Breast epithelium (tissue), 3 donors: Measurements from ENCODE around the gene ASF1B.

ENCODE experiments used
- POLR2A ChIP-seq: fragments of 450-650 bp; IDR thresholded peaks from one replicate; pipeline ENCODE4 v1.6.1; 2016; ENCODE audit warnings: antibody characterized with exemption, mild to moderate bottlenecking, moderate library complexity
- POLR2AphosphoS5 ChIP-seq, 3 donors: sonication (generic); formaldehyde crosslinking; IDR thresholded peaks; one replicate each; pipeline ENCODE4 v1.6.1; 2017; ENCODE audit warnings: antibody characterized with exemption in 3 of 3
- TF ChIP-seq, protein P1 (sequence below), 3 donors: fragments of 450-650 bp; IDR thresholded peaks; one replicate each; pipeline ENCODE4 v1.5.1; 2016 to 2017; ENCODE audit warnings: antibody characterized with exemption in 3 of 3, mild to moderate bottlenecking in 3 of 3, moderate library complexity in 3 of 3

GRCh38 chr19:14102756-14103155 lies 33.6 kb downstream of the ASF1B start:
- TF ChIP-seq, protein P1, sequence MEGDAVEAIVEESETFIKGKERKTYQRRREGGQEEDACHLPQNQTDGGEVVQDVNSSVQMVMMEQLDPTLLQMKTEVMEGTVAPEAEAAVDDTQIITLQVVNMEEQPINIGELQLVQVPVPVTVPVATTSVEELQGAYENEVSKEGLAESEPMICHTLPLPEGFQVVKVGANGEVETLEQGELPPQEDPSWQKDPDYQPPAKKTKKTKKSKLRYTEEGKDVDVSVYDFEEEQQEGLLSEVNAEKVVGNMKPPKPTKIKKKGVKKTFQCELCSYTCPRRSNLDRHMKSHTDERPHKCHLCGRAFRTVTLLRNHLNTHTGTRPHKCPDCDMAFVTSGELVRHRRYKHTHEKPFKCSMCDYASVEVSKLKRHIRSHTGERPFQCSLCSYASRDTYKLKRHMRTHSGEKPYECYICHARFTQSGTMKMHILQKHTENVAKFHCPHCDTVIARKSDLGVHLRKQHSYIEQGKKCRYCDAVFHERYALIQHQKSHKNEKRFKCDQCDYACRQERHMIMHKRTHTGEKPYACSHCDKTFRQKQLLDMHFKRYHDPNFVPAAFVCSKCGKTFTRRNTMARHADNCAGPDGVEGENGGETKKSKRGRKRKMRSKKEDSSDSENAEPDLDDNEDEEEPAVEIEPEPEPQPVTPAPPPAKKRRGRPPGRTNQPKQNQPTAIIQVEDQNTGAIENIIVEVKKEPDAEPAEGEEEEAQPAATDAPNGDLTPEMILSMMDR (IDR thresholded peaks at IDR 0.05) = no peak
- TF ChIP-seq POLR2A (no peak), POLR2AphosphoS5 (IDR thresholded peaks at IDR 0.05) (no peak)
